ENCODE measurements around the gene MDH2.
"Not testable (repeated sequence)": the region's sequence is repeated elsewhere in the genome, so short reads cannot be mapped to it uniquely, and the experiment has no call there.

The MDH2 gene

GRCh38 chr7:76073335-76073990 is 25.6 kb downstream of the MDH2 start:
- no peaks in the 10 kb centered on the region for H3K36me3 ChIP-seq (ENCODE audit: control insufficient read depth, insufficient read depth, low read length)
- H3K9me3 ChIP-seq (ENCODE audit: control insufficient read depth, insufficient read depth, low read depth, low read length): no peaks in the 10 kb centered on the region
- H3K27ac ChIP-seq (ENCODE audit: low read depth, low read length): no peak overlapping the region
- H3K27me3 ChIP-seq (ENCODE audit: control insufficient read depth, insufficient read depth, low read length): no peaks in the 10 kb centered on the region
- H3K9ac ChIP-seq (ENCODE audit: low read length): no peak overlapping the region
- H3K4me3 ChIP-seq (ENCODE audit: low read depth, low read length): no peak overlapping the region
- no peaks in the 10 kb centered on the region for H3K4me1 ChIP-seq (ENCODE audit: control insufficient read depth, insufficient read depth, low read length)

DNA sequence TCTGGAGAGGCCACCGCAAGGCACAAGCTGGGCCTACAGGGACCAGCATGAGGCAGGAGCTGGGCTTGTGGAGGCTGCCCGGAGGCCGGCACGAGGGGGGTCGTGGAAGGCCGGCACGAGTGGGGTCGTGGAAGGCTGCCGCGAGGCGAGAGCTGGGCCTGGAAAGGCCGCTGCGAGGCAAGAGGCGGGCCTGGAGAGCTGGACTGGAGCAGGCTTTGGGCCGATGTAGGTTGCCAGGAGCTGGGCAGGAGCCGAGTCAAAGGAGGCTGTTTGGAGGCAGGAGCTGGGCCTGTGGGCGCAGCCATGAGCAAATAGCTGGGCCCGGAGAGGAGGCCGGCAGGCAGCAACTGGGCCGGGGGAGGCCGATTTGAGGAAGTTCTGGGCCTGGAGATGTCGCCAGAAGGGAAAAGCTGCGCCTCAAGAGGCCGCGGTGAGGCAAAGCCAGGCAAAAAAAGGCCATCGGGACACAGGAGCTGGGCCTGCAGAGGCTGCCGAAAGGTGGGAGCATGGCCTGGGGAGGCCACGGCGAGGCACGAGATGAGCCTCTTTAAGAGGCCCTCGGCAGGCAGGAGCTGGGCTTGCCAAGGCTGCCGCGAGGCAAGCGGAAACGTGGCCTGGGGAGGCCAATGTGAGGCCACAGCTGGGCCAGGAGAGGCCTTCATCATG is 26.5 kb downstream of the MDH2 start:
- Histone ChIP-seq H3K4me3 (ENCODE audit: low read depth, low read length) (no peak overlapping the region), H3K9ac (ENCODE audit: low read length) (no peak overlapping the region), H3K9me3 (ENCODE audit: control insufficient read depth, insufficient read depth, low read depth, low read length) (no peaks in the 10 kb centered on the region), H3K4me1 (ENCODE audit: control insufficient read depth, insufficient read depth, low read length) (no peaks in the 10 kb centered on the region), H3K36me3 (ENCODE audit: control insufficient read depth, insufficient read depth, low read length) (no peaks in the 10 kb centered on the region), H3K27me3 (ENCODE audit: control insufficient read depth, insufficient read depth, low read length) (no peaks in the 10 kb centered on the region), H3K27ac (ENCODE audit: low read depth, low read length) (no peak overlapping the region)

DNA sequence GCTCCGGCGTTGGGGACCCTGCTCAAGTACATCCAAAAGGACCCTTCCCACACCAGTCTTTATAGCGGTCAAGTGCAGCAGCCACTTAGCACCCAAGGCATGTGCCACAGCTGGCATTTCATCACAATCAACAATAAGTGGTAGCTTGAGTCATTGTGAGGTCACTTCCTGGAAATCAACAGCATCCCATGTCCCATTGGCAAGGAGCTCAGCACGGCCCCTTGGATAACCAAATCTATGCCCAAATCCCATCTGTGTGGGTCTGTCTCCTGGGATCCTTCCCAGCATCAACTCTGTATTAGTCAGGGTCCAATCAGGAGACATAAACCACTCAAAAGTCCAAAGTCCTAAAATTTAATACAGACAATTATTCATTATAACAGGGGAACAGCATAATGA is 27.1 kb downstream of the MDH2 start:
- H3K27me3 ChIP-seq (ENCODE audit: control insufficient read depth, insufficient read depth, low read length): no peaks in the 10 kb centered on the region
- no peak overlapping the region for H3K9ac ChIP-seq (ENCODE audit: low read length)
- no peaks in the 10 kb centered on the region for H3K9me3 ChIP-seq (ENCODE audit: control insufficient read depth, insufficient read depth, low read depth, low read length)
- no peak overlapping the region for H3K27ac ChIP-seq (ENCODE audit: low read depth, low read length)
- H3K4me3 ChIP-seq (ENCODE audit: low read depth, low read length): no peak overlapping the region
- no peaks in the 10 kb centered on the region for H3K4me1 ChIP-seq (ENCODE audit: control insufficient read depth, insufficient read depth, low read length)
- no peaks in the 10 kb centered on the region for H3K36me3 ChIP-seq (ENCODE audit: control insufficient read depth, insufficient read depth, low read length)

DNA sequence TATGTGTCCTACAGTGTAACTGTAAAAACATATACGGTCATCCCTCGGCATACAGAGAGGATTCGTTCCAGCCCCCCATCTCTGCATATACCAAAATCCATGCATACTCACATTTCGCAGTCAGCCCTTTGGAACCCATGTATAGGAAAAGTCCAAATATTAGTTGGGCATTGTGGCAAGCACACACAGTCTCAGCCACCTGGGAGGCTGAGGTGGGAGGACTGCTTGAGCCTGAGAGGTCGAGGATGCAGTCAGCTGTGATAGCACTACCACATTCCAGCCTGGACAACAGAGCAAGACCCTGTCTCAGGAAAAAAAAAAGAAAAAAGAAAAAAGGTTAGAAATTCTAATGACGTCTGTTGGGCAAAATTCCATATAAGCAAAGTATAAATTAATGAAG is 29.1 kb downstream of the MDH2 start:
- Histone ChIP-seq H3K27ac (ENCODE audit: low read depth, low read length) (no peak overlapping the region), H3K36me3 (ENCODE audit: control insufficient read depth, insufficient read depth, low read length) (no peaks in the 10 kb centered on the region)

GRCh38 chr7:76077435-76077834 is 29.5 kb downstream of the MDH2 start:
- H3K27me3 ChIP-seq (ENCODE audit: control insufficient read depth, insufficient read depth, low read length): no peaks in the 10 kb centered on the region
- no peak overlapping the region for H3K9ac ChIP-seq (ENCODE audit: low read length)
- no peak overlapping the region for H3K4me3 ChIP-seq (ENCODE audit: low read depth, low read length)
- no peaks in the 10 kb centered on the region for H3K36me3 ChIP-seq (ENCODE audit: control insufficient read depth, insufficient read depth, low read length)
- H3K4me1 ChIP-seq (ENCODE audit: control insufficient read depth, insufficient read depth, low read length): no peaks in the 10 kb centered on the region
- H3K9me3 ChIP-seq (ENCODE audit: control insufficient read depth, insufficient read depth, low read depth, low read length): no peaks in the 10 kb centered on the region
- H3K27ac ChIP-seq (ENCODE audit: low read depth, low read length): no peak overlapping the region

More for the DNA sequence above, 29.1 kb downstream of the MDH2 start:
- Histone ChIP-seq H3K27me3 (ENCODE audit: control insufficient read depth, insufficient read depth, low read length) (no peaks in the 10 kb centered on the region), H3K4me3 (ENCODE audit: low read depth, low read length) (no peak overlapping the region), H3K9ac (ENCODE audit: low read length) (no peak overlapping the region), H3K9me3 (ENCODE audit: control insufficient read depth, insufficient read depth, low read depth, low read length) (no peaks in the 10 kb centered on the region), H3K4me1 (ENCODE audit: control insufficient read depth, insufficient read depth, low read length) (no peaks in the 10 kb centered on the region)

- Histone ChIP-seq H3K36me3 (ENCODE audit: control insufficient read depth, insufficient read depth, low read length) (no peaks in the 10 kb centered on the region), H3K9me3 (ENCODE audit: control insufficient read depth, insufficient read depth, low read depth, low read length) (no peaks in the 10 kb centered on the region), H3K9ac (ENCODE audit: low read length) (no peak overlapping the region), H3K4me3 (ENCODE audit: low read depth, low read length) (no peak overlapping the region), H3K27me3 (ENCODE audit: control insufficient read depth, insufficient read depth, low read length) (no peaks in the 10 kb centered on the region), H3K4me1 (ENCODE audit: control insufficient read depth, insufficient read depth, low read length) (no peaks in the 10 kb centered on the region), H3K27ac (ENCODE audit: low read depth, low read length) (no peak overlapping the region)
Observed at GRCh38 chr7:76080204-76080603, 32.3 kb downstream of the MDH2 start.

DNA sequence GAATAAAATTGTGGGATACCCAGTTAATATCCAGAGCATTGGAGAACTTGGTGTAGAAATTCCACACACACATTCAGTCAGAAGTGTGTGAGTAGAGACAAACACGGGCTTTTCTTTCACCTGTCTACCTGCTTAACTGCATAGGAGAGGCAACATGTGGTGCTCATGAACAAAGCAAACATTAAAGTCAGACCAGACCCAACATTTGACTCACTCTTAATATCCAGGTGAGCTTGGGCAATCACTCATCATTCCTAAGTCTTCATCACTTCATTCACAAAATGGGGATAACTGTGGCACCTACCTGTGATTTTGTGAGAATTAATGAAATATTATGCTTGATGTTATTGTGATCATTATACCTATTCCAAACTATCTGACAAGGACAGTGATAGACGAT is 36.2 kb downstream of the MDH2 start:
- not testable (repeated sequence) for H3K9me3 ChIP-seq (ENCODE audit: control insufficient read depth, insufficient read depth, low read depth, low read length); H3K4me3 ChIP-seq (ENCODE audit: low read depth, low read length); H3K27me3 ChIP-seq (ENCODE audit: control insufficient read depth, insufficient read depth, low read length); H3K4me1 ChIP-seq (ENCODE audit: control insufficient read depth, insufficient read depth, low read length); H3K27ac ChIP-seq (ENCODE audit: low read depth, low read length); H3K36me3 ChIP-seq (ENCODE audit: control insufficient read depth, insufficient read depth, low read length); H3K9ac ChIP-seq (ENCODE audit: low read length)

DNA sequence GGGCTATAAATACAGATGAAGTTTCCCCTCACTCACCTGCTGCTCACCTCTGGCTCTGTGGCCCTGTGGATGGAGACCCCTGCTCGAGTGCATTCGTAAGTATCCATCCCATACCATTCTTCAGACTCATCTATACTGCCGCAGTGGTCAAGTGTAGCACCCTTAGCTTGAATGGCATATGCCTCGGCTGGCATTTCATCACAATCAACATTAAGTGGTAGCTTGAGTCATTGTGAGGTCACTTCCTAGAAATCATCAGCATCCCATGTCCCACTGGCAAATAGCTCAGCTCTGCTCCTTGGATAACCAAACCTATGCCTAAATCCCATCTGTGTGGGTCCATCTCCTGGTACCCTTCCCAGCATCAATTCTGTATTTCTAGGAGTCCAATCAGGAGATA is 38.2 kb downstream of the MDH2 start:
- no peak overlapping the region for H3K9ac ChIP-seq (ENCODE audit: low read length)
- no peaks in the 10 kb centered on the region for H3K27me3 ChIP-seq (ENCODE audit: control insufficient read depth, insufficient read depth, low read length)
- no peaks in the 10 kb centered on the region for H3K36me3 ChIP-seq (ENCODE audit: control insufficient read depth, insufficient read depth, low read length)
- H3K4me1 ChIP-seq (ENCODE audit: control insufficient read depth, insufficient read depth, low read length): no peaks in the 10 kb centered on the region
- no peak overlapping the region for H3K4me3 ChIP-seq (ENCODE audit: low read depth, low read length)
- H3K9me3 ChIP-seq (ENCODE audit: control insufficient read depth, insufficient read depth, low read depth, low read length): no peaks in the 10 kb centered on the region
- H3K27ac ChIP-seq (ENCODE audit: low read depth, low read length): no peak overlapping the region

GRCh38 chr7:76087362-76087791 is 39.5 kb downstream of the MDH2 start:
- not testable (repeated sequence) for H3K27me3 ChIP-seq (ENCODE audit: control insufficient read depth, insufficient read depth, low read length); H3K9ac ChIP-seq (ENCODE audit: low read length); H3K27ac ChIP-seq (ENCODE audit: low read depth, low read length); H3K4me3 ChIP-seq (ENCODE audit: low read depth, low read length); H3K36me3 ChIP-seq (ENCODE audit: control insufficient read depth, insufficient read depth, low read length); H3K9me3 ChIP-seq (ENCODE audit: control insufficient read depth, insufficient read depth, low read depth, low read length); H3K4me1 ChIP-seq (ENCODE audit: control insufficient read depth, insufficient read depth, low read length)

GRCh38 chr7:76089865-76090475 is 42.1 kb downstream of the MDH2 start:
- Histone ChIP-seq H3K27ac (ENCODE audit: low read depth, low read length) (no peak overlapping the region), H3K36me3 (ENCODE audit: control insufficient read depth, insufficient read depth, low read length) (no peaks in the 10 kb centered on the region), H3K4me1 (ENCODE audit: control insufficient read depth, insufficient read depth, low read length) (no peaks in the 10 kb centered on the region), H3K9me3 (ENCODE audit: control insufficient read depth, insufficient read depth, low read depth, low read length) (no peaks in the 10 kb centered on the region), H3K4me3 (ENCODE audit: low read depth, low read length) (no peak overlapping the region), H3K27me3 (ENCODE audit: control insufficient read depth, insufficient read depth, low read length) (no peaks in the 10 kb centered on the region), H3K9ac (ENCODE audit: low read length) (no peak overlapping the region)

DNA sequence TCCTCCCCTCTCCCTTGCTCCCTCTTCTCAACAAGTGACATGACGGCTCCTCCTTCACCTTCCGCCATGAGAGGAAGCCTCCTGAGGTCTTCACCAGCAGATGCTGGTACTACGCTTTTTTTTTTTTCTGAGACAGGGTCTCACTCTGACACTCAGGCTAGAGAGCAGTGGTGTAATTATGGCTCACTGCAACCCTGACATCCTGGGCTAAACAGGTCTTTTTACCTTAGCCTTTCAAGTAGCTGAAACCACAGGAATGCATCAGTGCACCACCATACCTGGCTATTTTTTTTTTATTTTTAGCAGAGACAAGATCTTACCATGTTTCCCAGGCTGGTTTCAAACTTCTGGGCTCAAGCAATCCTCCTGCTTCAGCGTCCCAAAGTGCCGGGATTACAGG is 43.6 kb downstream of the MDH2 start:
- Histone ChIP-seq H3K4me3 (ENCODE audit: low read depth, low read length) (no peak overlapping the region), H3K27ac (ENCODE audit: low read depth, low read length) (no peak overlapping the region), H3K9me3 (ENCODE audit: control insufficient read depth, insufficient read depth, low read depth, low read length) (no peaks in the 10 kb centered on the region), H3K27me3 (ENCODE audit: control insufficient read depth, insufficient read depth, low read length) (no peaks in the 10 kb centered on the region), H3K4me1 (ENCODE audit: control insufficient read depth, insufficient read depth, low read length) (no peaks in the 10 kb centered on the region), H3K9ac (ENCODE audit: low read length) (no peak overlapping the region), H3K36me3 (ENCODE audit: control insufficient read depth, insufficient read depth, low read length) (no peaks in the 10 kb centered on the region)

Measured in HUES6 (cell line).